MCF 10A (cell line): ENCODE results near the gene SSTR1. TPM values are rescaled to one million over a fixed set of nuclear protein-coding genes. Genes with fewer than 3 reads are reported as not detected.

ENCODE experiments used
- BruUV-seq: library from RNA; stranded (reverse); fragments of 400-500 nt; replicated peaks from 2 replicates; lab custom pipeline; 2021; lab: Mats Ljungman, UMichigan
- CTCF ChIA-PET: fragments of 300-600 bp; sonication (Branson Sonifier 250); formaldehyde crosslinking; extraction: SDS; loops from one replicate; lab custom pipeline; 2021; ENCODE audit warnings: antibody characterized with exemption, inconsistent platforms; lab: Yijun Ruan, JAX
- POLR2A ChIA-PET: fragments of 300-600, 350-650 bp; sonication (Branson Sonifier 250); formaldehyde crosslinking; extraction: SDS; loops from one replicate; lab custom pipeline; 2020; ENCODE audit warnings: antibody characterized with exemption, inconsistent platforms; lab: Yijun Ruan, JAX
- DNase-seq: peaks from one replicate; pipeline ENCODE4 v3.0.0-alpha.2; 2018; ENCODE audit not compliant: unreplicated experiment
- H3K27ac Mint-ChIP-seq: one replicate; pipeline ENCODE4 v1.8.0; 2022; ENCODE audit warnings: mild to moderate bottlenecking, low read depth, mixed read lengths; ENCODE audit not compliant: unreplicated experiment
- H3K27me3 Mint-ChIP-seq: one replicate; pipeline ENCODE4 v1.8.0; 2022; ENCODE audit warnings: mixed read lengths; ENCODE audit not compliant: insufficient read depth, unreplicated experiment
- H3K36me3 Mint-ChIP-seq: one replicate; pipeline ENCODE4 v1.8.0; 2022; ENCODE audit warnings: mild to moderate bottlenecking, moderate library complexity, mixed read lengths; ENCODE audit not compliant: insufficient read depth, unreplicated experiment
- H3K4me1 Mint-ChIP-seq: one replicate; pipeline ENCODE4 v1.8.0; 2022; ENCODE audit warnings: mixed read lengths; ENCODE audit not compliant: insufficient read depth, unreplicated experiment
- H3K4me3 Mint-ChIP-seq: one replicate; pipeline ENCODE4 v1.8.0; 2022; ENCODE audit warnings: mild to moderate bottlenecking, moderate library complexity, mixed read lengths; ENCODE audit not compliant: unreplicated experiment
- H3K9me3 Mint-ChIP-seq: one replicate; pipeline ENCODE4 v1.8.0; 2022; ENCODE audit warnings: mixed read lengths; ENCODE audit not compliant: unreplicated experiment
- CTCF ChIP-seq: fragments of 200-600 bp; IDR thresholded peaks from one replicate; pipeline ENCODE4 v1.8.0; 2022; ENCODE audit warnings: antibody characterized with exemption, mild to moderate bottlenecking; ENCODE audit not compliant: unreplicated experiment
- intact Hi-C: fragments of 100-400 bp; cut with micrococcal nuclease; formaldehyde crosslinking; loops from 2 replicates; pipeline ENCODE4 v1.14.1; 2022
- total RNA-seq: library from RNA; stranded (reverse); gene quantifications from 2 replicates; pipeline ENCODE4 v1.2.3, GENCODE V29; 2022

The SSTR1 gene
- total RNA-seq, 1 experiment from 2014 or later: 0.33 TPM

- Mint-ChIP-seq H3K9me3 (peaks cover 12% of the 10 kb centered on the region), H3K27ac (no peak overlapping the region), H3K4me1 (peaks cover 18% of the 10 kb centered on the region), H3K4me3 (no peak overlapping the region), H3K36me3 (peaks cover 5% of the 10 kb centered on the region), H3K27me3 (no peaks in the 10 kb centered on the region)
- no peak for DNase-seq
- no peak for TF ChIP-seq CTCF
- intact Hi-C loops: no loop called here
- ChIA-PET POLR2A (interaction anchor here (0.7 to 2.0 kb wide), 3 partner anchors 11 to 52 kb away, joined by 4 to 6 read pairs (median 5); no protein-coding TSS in a partner anchor), CTCF (interaction anchor here (0.9 to 2.2 kb wide), 5 partner anchors 8 to 495 kb away, joined by 3 to 6 read pairs (median 3); no protein-coding TSS in a partner anchor)
- no TSS peak for BruUV-seq
Observed at GRCh38 chr14:38205119-38205813, 2.4 kb upstream of the SSTR1 start.

- Mint-ChIP-seq H3K4me3 (no peak overlapping the region), H3K4me1 (peaks cover 17% of the 10 kb centered on the region), H3K27me3 (no peaks in the 10 kb centered on the region), H3K36me3 (peaks cover 5% of the 10 kb centered on the region), H3K27ac (no peak overlapping the region), H3K9me3 (peaks cover 20% of the 10 kb centered on the region)
- intact Hi-C loops: no loop called here
- ChIA-PET CTCF (interaction anchor here (0.9 to 2.2 kb wide), 3 partner anchors 9 to 220 kb away, joined by 3 to 6 read pairs (median 3); no protein-coding TSS in a partner anchor), POLR2A (interaction anchor here (0.7 to 2.0 kb wide), 4 partner anchors 11 to 532 kb away, joined by 3 to 6 read pairs (median 4); no protein-coding TSS in a partner anchor)
- DNase-seq: no peak
- no TSS peak for BruUV-seq
- no peak for TF ChIP-seq CTCF
Observed at GRCh38 chr14:38205949-38206665, 1.6 kb upstream of the SSTR1 start.

GRCh38 chr14:38206689-38207376 lies 871 bp upstream of the SSTR1 start:
- H3K9me3 Mint-ChIP-seq: peaks cover 17% of the 10 kb centered on the region
- TF ChIP-seq CTCF: no peak
- no peaks in the 10 kb centered on the region for H3K27me3 Mint-ChIP-seq
- no peak for DNase-seq
- intact Hi-C loops: no loop called here
- H3K27ac Mint-ChIP-seq: no peak overlapping the region
- no peaks in the 10 kb centered on the region for H3K36me3 Mint-ChIP-seq
- CTCF ChIA-PET: interaction anchor here (0.6 to 2.2 kb wide), 3 partner anchors 10 to 660 kb away, joined by 4 to 6 read pairs (median 4); no protein-coding TSS in a partner anchor
- H3K4me3 Mint-ChIP-seq: no peak overlapping the region
- H3K4me1 Mint-ChIP-seq: peaks cover 9% of the 10 kb centered on the region
- POLR2A ChIA-PET: interaction anchor here (0.7 kb wide), 1 partner anchor 532 kb away, joined by 3 read pairs; no protein-coding TSS in a partner anchor
- BruUV-seq: no TSS peak
